ENCODE data around the gene KCNMA1. TPM values are rescaled to one million over a fixed set of nuclear protein-coding genes. Genes with fewer than 3 reads are reported as not detected.

KCNMA1 gene
- total RNA-seq, 1 donor from 2014 or later: 2.2 TPM

- ATAC-seq (no peak), DNase-seq (ENCODE audit: missing footprints) (no peak)
- intact Hi-C loops (cut with DNase I): no loop called here
These were observed 389.4 kb downstream of the KCNMA1 start for GRCh38 chr10:77248104-77248790.

GRCh38 chr10:77247031-77247990 is 390.3 kb downstream of the KCNMA1 start:
- DNase-seq (ENCODE audit: missing footprints) (no peak), ATAC-seq (peak; percentile 89)
- intact Hi-C loops (cut with DNase I): no loop called here

- DNase-seq (ENCODE audit: missing footprints): no peak
- intact Hi-C loops (cut with DNase I): no loop called here
- peak; percentile 51 for ATAC-seq
These were observed 391.7 kb downstream of the KCNMA1 start for GRCh38 chr10:77245953-77246352.

- intact Hi-C loops (cut with DNase I): no loop called here
- ATAC-seq (no peak), DNase-seq (ENCODE audit: missing footprints) (no peak)
These were observed 392.9 kb downstream of the KCNMA1 start for GRCh38 chr10:77244746-77245145.

GRCh38 chr10:77244286-77244685 is 393.3 kb downstream of the KCNMA1 start:
- intact Hi-C loops (cut with DNase I): no loop called here
- no peak for ATAC-seq
- DNase-seq (ENCODE audit: missing footprints): no peak

GRCh38 chr10:77241350-77241725 is 396.3 kb downstream of the KCNMA1 start:
- intact Hi-C loops (cut with DNase I): no loop called here
- no peak for ATAC-seq
- no peak for DNase-seq (ENCODE audit: missing footprints)

- DNase-seq (ENCODE audit: missing footprints): no peak
- intact Hi-C loops (cut with DNase I): no loop called here
- ATAC-seq: no peak
These were observed 396.8 kb downstream of the KCNMA1 start for GRCh38 chr10:77240706-77241349.

GRCh38 chr10:77240041-77240652 is 397.5 kb downstream of the KCNMA1 start:
- no peak for ATAC-seq
- no peak for DNase-seq (ENCODE audit: missing footprints)
- intact Hi-C loops (cut with DNase I): no loop called here

GRCh38 chr10:77237120-77237519 is 400.5 kb downstream of the KCNMA1 start:
- ATAC-seq (no peak), DNase-seq (ENCODE audit: missing footprints) (no peak)
- intact Hi-C loops (cut with DNase I): no loop called here

GRCh38 chr10:77236700-77237099 is 400.9 kb downstream of the KCNMA1 start:
- no peak for DNase-seq (ENCODE audit: missing footprints)
- intact Hi-C loops (cut with DNase I): no loop called here
- no peak for ATAC-seq

GRCh38 chr10:77236029-77236428 is 401.6 kb downstream of the KCNMA1 start:
- no peak for ATAC-seq
- intact Hi-C loops (cut with DNase I): no loop called here
- no peak for DNase-seq (ENCODE audit: missing footprints)

- no peak for ATAC-seq
- intact Hi-C loops (cut with DNase I): no loop called here
- no peak for DNase-seq (ENCODE audit: missing footprints)
These were observed 403.0 kb downstream of the KCNMA1 start for GRCh38 chr10:77234599-77234998.

- DNase-seq (ENCODE audit: missing footprints): no peak
- ATAC-seq: no peak
These were observed 404.1 kb downstream of the KCNMA1 start for GRCh38 chr10:77233466-77233865.

GRCh38 chr10:77231884-77232610 is 405.6 kb downstream of the KCNMA1 start:
- ATAC-seq (no peak), DNase-seq (ENCODE audit: missing footprints) (no peak)
- intact Hi-C loops (cut with DNase I): no loop called here

More at GRCh38 chr10:77233466-77233865, 404.1 kb downstream of the KCNMA1 start:
- intact Hi-C loops (cut with DNase I): no loop called here

- intact Hi-C loops (cut with DNase I): no loop called here
- ATAC-seq (no peak), DNase-seq (ENCODE audit: missing footprints) (no peak)
These were observed 406.2 kb downstream of the KCNMA1 start for GRCh38 chr10:77231375-77231774.

- no peak for DNase-seq (ENCODE audit: missing footprints)
- intact Hi-C loops (cut with DNase I): no loop called here
- ATAC-seq: no peak
These were observed 407.4 kb downstream of the KCNMA1 start for GRCh38 chr10:77230194-77230593.

GRCh38 chr10:77229704-77230103 is 407.9 kb downstream of the KCNMA1 start:
- ATAC-seq: no peak
- intact Hi-C loops (cut with DNase I): no loop called here
- DNase-seq (ENCODE audit: missing footprints): no peak

- no peak for DNase-seq (ENCODE audit: missing footprints)
- no peak for ATAC-seq
- intact Hi-C loops (cut with DNase I): no loop called here
These were observed 409.0 kb downstream of the KCNMA1 start for GRCh38 chr10:77228559-77228958.

All from Right ventricle myocardium inferior (tissue), 1 donor.